Activated CD4-positive, alpha-beta T cell treated with anti-CD3 and anti-CD28 coated beads for 24 hours (primary cell): ENCODE results near the gene KIRREL3.

ENCODE experiments used
- DNase-seq, 2 donors: peaks; one replicate each; pipeline ENCODE4 v3.0.0-alpha.2; 2020; ENCODE audit warnings: low read depth in 2 of 2

KIRREL3 gene

DNA sequence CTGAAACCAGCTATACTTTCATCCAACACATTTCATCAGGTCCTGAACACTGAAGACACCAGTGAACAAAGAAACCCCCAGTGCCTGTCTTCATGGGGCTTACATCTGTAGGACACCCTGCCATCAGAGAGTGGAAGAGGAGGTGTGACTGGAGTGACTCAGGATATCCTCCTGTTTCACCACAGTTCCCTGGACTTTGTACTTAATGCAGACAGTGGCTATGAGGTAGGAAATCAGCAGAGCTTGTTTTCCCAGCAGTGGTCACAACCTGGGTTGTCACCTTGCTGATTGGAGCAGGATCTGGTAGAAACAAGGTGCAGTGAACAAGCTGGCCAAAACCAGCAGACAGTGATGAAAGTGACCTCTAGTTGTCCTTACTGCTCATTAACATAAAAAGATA is 128.8 kb downstream of the KIRREL3 start:
- DNase-seq = no peak

DNA sequence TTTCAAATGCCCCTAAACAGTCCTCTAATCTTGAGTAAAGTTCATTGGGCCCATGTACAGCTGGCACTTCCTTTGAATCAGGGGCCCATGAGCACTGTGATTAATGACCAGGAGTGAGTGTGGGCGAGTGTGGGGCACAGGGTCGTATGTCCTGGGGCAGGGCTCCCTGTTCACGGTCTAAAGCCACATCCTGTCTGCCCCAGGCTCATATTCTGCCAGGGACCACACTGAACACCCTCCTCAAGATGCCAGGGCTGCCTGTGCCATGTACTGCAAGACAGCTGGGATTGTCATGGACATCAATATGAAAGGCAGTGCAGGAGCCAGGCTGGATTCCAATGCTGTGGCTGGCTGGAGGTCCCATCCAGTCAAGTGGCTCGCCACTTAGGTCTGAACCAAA is 130.5 kb downstream of the KIRREL3 start:
- no peak for DNase-seq

DNA sequence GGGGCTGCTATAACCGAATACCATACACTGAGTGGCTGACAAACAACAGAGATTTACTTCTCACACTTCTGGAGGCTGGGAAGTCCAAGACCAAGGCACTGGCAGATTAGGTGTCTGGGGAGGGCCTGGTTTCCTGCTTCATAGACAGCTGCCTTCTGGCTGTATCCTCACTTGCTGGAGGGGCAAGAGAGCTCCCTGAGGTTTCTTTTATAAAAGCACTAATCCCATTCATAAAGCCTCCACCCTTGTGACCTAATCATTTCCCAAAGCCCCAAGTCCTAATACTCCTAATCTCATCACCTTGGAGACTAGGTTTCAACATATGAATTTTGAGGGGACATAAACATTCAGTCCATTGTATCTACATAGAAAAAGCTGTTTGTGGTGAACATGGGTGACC is 131.8 kb downstream of the KIRREL3 start:
- DNase-seq = no peak

DNA sequence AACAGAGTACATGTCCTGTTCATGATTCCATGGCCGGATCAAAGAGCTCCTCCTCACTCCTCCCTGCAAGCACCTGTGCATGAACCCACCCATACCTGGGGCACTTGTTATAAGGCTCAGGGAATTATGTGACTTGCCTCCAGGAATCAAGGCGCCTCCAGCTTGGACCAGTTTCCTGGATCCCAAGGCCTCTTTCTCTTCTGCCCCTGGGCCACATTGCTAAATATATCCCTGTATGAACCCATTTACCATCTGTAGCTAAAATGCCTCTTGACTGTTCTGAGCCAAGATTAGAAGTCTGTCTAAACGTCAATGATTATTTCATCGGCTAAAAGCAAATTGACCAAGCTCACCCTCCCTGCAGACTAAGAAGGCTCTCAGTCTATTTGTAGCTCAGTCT is 135.6 kb downstream of the KIRREL3 start:
- no peak for DNase-seq

DNA sequence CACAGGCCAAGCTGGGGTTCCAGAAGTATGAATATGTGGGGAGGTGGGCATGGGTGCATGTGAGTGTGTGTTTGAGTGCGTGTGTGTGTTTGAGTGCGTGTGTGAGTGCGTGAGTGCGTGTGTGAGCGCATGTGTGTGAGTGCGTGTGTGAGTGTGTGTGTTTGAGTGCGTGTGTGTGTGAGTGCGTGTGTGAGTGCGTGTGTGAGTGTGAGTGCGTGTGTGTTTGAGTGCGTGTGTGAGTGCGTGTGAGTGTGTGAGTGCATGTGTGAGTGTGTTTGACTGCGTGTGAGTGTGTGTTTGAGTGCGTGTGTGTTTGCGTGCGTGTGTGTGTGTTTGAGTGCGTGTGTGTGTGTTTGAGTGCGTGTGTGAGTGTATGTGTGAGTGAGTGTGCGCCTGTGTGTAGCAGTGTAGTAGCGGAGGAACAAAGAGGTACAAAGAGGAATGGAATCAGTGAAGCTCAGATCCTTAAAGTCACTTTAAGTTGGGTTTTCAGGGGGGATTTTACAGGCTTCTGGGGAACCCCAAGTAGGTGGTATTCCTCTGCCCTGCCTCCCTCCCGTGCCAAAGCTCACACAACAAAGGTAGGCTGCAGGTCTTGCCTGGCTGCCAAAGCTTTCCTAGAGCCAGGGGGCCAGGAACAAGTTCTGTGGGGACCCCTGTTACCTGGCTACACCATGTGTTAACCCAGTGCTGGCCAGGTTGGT is 137.1 kb downstream of the KIRREL3 start:
- no peak for DNase-seq

DNA sequence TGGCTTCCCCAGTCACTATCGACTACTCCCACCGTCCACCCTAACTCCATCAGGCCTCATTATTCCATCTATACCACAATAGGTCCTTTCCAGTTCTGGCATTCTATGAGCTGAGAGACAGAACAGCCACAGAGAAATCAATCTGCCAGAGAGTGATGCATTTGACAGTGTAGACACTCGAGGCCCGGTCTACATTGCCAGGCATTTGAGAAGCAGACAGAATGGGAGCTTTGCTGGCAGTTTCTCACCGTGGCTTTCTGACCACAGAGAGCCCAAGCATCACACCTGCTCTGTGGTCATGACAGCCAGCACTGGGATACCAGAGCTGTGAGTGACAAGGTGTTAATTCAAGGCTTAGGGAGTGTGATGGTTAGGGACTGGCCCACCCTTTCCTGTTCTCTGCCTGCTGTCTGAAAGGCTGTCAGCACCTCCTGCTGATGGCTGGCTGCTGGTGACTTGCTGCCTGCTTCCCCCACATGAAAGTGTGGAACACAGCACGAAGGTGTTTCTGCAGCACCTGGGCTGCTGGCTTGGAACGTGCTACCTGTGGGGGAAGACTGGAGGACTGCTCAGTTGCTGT is 137.8 kb downstream of the KIRREL3 start:
- DNase-seq = no peak

DNA sequence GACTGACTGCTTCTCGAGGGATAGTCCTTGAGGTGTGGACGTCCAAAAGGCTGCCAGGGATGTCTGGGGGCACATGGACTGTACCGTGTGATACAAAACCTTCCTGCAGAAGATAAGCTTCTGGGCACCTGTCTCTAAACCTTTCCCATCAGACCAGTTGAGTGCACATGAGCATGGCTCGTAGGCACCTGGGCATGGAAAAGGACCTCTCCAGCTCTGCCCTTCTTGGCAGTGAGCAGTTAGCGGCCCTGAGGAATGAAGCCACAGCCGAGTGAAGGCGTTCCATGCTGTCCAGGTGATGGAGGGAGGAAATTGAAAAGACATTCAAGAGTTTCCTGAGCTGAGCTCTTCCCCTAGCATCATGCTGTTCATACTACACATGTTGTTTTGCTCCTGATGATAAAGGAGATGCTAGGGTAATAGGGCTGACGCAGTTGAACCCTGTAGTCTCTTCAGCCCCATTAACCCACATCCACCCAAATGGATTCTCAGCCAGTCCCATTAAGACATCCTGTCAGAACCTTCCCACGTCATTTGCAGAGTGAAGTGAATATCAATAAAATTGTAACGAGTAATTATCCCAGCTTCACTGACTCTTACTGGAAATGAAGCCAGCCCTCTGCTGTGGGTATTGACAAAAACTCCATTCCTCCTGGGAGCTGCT is 138.6 kb downstream of the KIRREL3 start:
- DNase-seq = no peak

DNA sequence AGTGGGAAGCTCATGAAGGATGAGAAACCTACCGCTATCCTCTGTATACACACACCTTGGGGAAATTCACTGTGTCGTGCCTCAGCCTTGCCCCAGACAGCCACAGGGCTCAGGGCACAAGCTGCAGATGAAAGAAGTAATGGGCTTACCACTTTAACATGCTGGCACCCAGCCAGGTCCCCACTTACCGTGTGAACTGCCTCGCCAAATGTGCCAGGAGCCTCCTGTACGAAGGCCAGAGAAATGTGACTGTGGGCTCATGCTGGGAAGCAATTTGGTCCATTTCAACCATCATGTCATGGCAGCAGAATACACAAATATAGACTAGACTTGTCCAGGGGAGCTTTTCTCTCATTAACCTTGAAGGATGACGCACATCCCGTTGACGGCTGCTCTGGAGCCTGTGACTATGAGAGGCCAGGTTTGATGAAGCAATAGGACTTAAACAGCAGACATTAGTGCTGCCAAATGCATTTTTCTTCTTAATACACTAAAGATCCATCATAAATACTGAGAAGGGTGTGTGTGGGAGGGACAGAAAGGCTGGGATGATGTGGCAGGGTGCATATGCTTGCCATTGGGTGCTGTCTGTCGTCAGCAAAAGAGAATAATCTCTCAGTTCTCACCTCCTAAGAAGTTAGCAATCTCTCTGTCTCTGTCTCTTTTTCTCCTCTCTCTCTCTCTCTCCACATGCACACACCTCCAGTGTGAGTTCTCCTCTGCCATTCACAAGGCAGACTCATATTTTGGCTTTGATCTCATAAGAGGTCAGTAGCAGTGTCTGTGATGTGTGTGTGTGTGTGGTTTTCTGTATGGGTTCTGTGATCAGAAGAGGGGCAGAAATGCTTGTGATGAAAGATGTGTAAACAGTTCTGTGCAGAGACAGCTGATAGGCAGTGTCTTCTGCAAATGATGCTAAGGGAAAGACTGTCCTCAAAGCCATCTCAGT is 142.4 kb downstream of the KIRREL3 start:
- no peak for DNase-seq

DNA sequence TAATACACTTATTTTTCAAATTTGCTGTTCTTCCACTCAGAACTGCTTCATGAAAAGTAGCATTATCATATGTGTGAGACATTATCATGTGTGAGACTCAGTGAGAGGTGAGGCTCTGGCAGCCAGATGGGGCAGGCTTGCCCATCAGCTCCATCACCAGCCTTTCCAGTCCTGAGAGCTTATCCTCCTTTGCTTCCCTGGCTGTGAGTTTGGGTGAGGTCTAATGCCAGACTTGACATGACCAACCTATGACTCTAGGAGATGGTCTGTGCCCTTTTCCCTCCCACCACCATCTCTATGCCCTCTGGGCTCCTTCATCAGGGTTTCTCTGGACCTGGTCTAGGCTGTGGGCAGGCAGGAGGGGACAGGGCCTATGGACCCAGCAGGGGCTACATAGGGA is 145.0 kb downstream of the KIRREL3 start:
- no peak for DNase-seq

DNA sequence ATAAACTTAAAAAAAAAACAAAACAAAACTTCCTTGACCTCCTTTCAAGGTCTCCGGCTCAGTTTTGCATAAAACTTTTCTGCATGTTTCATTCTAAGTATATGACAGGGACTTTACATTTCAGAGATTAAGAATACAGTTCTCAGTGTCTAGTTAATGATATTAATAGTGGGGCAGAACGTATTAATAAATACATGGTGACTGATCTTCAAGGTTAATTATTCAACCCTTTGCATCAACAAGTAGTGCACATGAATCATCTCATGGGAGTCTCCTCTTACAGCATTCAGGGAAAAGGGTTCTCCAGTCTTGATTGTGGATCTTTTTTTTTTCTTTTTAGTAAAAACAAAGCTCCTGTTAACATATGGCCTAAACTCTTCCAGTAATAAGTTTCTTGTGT is 146.8 kb downstream of the KIRREL3 start:
- DNase-seq = no peak

DNA sequence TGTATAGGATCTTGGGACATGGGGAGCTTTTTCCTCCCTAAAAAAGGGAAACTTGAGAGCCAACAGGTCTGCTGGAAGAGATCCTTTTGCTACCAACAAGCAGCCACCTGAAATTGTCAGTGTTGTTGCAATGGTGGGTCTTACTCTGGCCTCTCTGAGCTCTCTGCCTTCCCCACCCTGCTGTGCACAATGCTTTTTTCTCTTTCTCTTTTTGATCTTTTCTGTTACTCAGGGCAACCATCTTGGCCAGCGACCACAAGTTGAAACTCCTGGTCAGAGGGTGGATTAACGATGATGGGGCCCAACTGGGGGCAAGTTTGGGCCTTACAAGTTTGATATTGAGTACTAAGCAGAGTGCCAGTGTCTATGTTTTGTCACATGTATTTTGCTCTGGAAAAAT is 155.8 kb downstream of the KIRREL3 start:
- no peak for DNase-seq

DNA sequence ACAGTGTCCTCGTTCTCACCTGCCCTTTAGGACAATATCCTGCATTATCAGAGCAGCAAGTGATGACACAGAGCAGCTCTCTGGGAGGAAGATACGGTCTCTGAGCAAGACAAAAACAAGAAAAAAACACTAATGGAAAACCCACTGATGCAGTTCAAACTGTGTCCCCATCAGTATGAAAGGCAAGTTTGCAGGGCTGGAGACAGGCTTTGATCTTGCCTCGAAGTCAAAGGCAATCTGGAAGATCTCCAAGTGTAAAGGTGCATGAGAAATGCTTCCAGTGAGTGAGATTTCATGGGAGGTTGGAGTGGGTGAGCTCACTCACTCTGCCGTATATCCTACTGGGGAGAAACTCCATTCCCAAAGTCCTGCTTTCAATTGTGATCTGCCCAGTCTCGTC is 157.5 kb downstream of the KIRREL3 start:
- no peak for DNase-seq

DNA sequence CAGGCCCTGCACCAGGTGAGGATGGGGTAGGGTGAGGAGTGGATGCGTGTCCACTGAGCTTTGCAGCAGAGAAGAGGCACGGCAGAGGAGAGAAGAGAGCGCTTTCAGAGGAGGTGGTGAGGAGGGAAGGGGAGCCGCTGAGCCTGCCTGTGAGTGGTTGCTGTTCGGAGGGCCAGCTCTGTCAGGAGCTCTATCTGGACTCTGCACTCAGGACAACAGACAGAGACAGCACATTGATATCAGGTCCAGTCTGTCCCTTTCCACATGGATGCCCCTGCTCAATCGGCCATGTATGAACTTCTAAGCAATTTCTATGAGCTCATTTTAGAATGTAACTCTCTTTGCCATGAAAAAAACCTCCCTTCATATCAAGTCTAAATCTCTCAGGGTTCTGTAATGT is 158.6 kb downstream of the KIRREL3 start:
- DNase-seq = no peak

DNA sequence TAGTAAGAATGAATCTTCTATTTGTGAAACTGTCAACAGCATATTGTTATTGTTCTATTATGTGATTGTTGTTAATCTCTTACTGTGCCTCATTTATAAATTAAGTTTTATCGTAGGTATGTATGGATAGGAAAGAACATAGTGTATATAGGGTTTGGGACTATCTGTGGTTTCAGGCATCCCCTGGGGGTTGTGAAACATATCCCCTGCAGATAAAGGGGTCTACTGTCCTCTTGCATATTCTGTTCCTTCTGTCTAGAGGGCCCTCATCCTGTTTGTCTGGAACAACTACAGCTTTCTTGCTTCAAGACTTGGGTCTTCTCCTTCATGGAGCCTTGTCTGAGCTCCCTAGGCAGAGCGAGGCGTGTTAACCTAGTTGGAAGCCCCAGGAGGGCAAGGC is 159.6 kb downstream of the KIRREL3 start:
- no peak for DNase-seq

DNA sequence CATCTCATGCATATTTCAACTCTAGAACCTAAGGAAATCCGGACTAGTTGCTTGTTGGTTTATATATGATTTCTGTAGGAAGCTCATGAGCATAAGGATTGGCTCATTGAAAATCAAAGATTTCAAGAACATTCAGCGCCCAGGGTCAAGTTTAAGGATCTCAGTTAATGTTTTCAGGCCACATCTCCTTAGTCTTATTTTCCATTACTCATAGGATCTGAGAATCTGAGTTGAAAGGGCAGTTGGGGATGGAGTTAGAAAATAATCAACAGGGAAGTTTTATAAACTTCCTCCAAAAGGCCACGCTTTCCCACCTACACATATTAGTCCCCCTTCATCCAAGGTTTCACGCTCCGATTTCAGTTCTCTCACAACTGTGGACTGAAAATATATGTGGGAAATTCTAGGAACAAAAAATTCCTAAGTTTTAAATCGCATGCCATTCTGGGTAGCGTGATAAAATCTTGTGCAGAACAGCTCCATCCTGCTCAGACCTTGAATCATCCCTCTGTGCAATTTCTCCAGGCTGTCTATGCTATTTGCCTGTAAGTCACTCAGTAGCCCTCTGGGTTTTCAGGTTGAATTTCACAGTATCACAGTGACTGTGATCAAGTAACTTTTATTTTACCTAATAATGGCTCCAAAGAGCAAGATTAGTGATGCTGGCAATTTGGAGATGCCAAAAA is 160.2 kb downstream of the KIRREL3 start:
- DNase-seq = no peak

DNA sequence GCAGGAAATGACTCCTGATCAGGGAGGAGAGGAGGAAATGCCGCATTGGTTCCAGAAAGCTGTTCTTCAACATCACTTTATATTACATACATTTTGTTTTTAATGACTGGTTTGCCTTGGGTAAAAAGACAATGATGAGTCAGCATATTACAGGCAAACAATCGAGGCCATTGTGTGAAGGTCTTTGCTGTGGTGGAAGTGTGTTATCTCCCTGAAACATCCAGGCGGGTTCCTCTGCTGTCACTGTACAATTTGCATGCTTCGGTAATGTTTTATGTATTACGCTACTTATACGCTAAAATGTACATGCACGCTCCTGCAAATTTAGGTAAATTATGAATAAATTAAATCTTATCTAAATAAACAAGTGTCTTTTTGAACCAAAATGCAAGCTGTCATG is 161.1 kb downstream of the KIRREL3 start:
- no peak for DNase-seq

DNA sequence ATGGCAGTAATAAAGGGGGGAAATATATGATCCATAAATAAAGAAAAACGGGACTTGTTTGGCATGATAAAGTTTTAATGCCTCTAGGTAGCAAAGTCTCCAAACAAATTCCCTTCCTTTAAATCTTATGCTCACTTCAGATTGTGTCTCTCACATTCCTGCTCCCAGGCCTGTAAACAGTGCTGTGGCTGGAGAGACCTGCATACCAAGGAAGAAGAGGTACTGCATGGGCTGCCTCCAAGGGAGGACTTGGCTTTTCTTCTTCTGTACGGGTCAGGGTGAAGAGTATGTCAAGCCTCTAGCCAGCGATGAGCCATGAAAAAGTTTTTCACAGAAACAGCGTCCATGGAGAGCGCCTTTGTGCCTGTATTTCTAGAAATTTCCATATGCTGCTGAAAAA is 161.8 kb downstream of the KIRREL3 start:
- no peak for DNase-seq

DNA sequence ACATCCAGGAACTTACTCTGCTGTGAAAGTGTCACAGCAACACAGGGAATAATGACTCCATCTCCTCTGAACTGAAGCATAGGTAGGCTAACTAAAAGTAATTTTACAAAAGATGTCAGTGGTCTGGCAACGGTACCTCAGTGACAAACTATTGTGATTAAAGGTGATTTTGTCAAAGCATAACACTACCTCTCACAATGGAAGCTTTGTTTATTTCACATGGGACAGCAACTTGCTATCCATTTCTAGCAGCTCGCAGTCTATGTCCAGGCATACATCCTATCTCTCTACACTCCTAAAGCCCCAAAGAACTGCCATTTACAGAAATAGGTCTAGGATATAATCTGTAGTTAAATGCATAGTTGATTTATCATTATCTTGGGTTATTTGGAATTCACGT is 163.0 kb downstream of the KIRREL3 start:
- no peak for DNase-seq

DNA sequence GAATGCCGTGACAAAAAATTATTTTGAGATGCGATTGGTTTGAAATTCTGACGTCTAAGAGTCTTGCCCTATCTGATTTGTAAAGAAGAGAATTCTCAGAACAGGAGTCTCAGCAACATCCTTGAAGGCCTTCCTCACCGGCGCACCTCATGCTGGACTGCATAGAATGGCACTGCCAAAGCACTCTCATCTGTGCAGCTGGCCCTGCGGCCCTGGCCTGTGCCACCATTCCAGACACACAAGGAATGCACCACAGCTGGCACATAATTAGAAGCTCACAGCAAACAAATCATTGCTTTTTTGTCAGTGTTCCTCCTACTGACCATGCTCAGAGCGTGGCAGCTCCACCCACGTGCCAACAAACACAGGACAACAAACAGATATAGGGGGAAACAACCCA is 166.0 kb downstream of the KIRREL3 start:
- DNase-seq = no peak

DNA sequence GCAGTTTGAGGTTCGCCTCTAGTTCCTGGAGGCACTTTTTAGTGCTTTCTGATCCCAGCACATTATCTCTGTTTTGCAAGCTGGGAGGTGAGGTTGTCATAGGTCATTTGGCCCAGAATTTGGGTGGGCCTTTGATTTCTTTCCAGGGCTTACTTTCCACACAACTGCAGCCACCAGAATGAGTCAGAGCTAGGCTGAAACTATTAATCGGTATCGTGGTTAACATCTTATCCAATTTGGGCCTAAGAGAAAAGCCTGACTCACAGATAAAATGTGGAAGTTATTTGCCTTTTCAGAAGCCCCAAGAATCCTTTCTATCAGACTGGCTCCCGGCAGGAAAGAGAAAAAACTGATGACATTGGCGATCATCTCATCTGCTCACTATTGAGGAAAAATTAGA is 166.4 kb downstream of the KIRREL3 start:
- no peak for DNase-seq

DNA sequence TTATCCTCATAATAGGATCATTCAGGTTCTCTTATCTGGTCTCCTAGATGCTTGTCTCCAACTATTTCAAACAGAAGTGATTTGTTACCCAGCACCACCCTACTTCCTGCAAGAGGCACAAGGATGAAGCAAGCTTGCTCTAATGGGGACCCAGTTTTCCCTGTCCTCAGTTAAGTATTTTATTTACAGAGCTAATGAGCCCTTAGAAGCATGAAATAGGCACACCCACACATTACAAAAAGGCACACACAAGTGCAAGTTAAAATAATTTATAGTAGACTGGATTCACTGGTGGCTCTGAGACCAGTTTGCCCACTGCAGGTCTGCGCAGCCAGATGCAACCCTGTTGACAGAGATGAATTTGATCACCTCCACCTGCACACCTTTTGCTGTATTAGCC is 167.5 kb downstream of the KIRREL3 start:
- DNase-seq = no peak

DNA sequence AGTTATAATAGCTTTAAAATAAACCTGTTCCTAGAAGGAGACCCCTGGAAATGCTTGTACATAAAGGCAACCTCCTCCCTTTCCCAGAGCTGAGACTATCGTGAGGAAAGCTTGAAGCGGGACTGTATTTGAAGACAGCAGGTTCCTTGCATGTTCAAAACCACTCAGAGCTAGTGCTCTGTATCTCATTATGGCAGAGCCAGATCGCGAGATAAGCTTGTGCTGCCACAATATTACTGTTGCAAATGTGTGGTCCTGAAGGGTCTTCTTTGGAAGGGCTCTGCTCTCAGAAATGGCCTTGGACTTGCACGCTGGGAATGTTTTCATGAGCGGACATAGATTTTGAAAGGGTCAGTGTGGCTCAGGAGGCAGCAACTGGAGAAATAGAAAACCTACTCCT is 168.2 kb downstream of the KIRREL3 start:
- no peak for DNase-seq
